Measurements from ENCODE around the gene TNFSF13.

The TNFSF13 gene

DNA sequence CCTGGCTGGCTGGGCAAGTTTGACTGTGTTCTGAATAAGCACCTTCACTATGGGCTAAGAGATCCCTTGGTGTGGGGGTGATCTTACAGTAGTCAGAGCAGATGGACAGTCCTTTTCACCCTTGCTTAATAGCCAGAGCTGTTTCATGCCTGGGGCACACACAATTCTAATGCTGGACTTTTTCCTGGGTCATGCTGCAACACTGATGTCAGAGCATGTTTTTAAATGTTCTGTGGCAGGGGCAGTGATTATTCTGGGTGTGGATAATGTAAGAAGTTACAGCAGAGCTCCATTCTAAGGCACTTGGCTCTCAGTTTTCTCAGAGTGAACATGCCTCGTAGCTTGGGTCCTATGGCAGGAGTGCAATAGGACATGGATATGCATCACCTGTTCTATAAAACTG, 16.9 kb downstream of the TNFSF13 start:
- DNase-seq: no peak

- no peak for DNase-seq
Observed at GRCh38 chr17:7575959-7576358, 17.4 kb downstream of the TNFSF13 start.

DNA sequence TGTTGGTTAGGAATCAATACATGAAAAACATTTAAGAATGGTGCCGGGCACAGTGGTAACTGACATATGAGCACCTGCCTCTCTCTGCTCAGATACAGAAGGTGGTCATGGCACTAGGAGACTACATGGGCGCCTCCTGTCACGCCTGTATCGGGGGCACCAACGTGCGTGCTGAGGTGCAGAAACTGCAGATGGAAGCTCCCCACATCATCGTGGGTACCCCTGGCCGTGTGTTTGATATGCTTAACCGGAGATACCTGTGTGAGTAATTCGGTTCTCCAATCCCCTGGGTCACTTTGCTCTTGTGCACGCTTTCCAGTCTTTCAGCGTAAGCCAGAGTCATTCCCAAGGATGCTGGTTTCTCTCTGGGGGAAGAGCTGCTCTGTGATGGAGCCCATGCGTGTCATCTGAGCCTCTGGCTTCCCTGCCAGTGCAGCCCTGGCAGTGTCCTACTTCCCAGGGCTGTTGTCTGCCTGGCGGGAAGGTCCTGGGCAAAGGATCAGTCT, 17.9 kb downstream of the TNFSF13 start:
- no peak for DNase-seq

GRCh38 chr17:7577327-7578199, 19.0 kb downstream of the TNFSF13 start:
- DNase-seq: no peak

GRCh38 chr17:7579001-7579833, 20.7 kb downstream of the TNFSF13 start, which contains the start of gene CD68:
TSS of gene CD68 (plus strand) at chr17:7579638. CDS start at chr17:7579678, 40 bp downstream.
- DNase-seq: no peak

DNA sequence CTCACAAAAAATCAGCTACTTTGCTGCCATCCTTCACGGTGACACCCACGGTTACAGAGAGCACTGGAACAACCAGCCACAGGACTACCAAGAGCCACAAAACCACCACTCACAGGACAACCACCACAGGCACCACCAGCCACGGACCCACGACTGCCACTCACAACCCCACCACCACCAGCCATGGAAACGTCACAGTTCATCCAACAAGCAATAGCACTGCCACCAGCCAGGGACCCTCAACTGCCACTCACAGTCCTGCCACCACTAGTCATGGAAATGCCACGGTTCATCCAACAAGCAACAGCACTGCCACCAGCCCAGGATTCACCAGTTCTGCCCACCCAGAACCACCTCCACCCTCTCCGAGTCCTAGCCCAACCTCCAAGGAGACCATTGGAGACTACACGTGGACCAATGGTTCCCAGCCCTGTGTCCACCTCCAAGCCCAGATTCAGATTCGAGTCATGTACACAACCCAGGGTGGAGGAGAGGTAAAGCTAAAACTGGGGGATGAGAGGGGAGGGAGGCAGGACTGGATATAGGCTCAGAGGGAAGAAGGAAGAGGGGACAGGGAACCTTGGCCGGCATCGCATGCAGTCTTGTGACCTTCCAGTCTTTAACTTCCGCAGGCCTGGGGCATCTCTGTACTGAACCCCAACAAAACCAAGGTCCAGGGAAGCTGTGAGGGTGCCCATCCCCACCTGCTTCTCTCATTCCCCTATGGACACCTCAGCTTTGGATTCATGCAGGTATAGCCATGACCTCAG, 21.5 kb downstream of the TNFSF13 start:
- DNase-seq: no peak

DNA sequence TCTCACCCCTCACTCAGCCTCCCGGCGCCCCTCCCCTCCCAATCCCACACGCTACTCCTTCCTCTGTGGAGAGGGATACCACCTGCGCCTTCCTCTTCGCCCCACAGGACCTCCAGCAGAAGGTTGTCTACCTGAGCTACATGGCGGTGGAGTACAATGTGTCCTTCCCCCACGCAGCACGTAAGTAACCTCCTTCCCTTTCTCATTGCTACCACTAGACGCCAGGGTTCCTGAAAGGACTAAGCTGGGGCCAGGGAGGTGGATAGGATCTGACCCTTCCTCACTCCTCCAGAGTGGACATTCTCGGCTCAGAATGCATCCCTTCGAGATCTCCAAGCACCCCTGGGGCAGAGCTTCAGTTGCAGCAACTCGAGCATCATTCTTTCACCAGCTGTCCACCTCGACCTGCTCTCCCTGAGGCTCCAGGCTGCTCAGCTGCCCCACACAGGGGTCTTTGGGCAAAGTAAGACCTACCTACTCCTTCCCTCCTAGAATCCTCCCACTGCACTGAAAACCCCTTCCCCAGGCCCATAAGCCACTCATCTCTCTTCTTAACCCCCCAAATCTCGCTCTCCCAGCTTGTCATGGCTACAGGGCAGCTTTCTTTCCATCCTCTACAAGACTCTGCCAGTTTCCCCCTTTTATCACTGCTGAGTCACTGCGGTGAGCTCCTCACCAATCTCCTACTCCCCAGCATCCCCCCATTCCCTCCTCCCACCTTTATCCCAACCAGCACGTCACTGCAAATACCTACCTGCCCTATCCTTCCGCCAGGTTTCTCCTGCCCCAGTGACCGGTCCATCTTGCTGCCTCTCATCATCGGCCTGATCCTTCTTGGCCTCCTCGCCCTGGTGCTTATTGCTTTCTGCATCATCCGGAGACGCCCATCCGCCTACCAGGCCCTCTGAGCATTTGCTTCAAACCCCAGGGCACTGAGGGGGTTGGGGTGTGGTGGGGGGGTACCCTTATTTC, 22.3 kb downstream of the TNFSF13 start:
- DNase-seq: no peak

DNA sequence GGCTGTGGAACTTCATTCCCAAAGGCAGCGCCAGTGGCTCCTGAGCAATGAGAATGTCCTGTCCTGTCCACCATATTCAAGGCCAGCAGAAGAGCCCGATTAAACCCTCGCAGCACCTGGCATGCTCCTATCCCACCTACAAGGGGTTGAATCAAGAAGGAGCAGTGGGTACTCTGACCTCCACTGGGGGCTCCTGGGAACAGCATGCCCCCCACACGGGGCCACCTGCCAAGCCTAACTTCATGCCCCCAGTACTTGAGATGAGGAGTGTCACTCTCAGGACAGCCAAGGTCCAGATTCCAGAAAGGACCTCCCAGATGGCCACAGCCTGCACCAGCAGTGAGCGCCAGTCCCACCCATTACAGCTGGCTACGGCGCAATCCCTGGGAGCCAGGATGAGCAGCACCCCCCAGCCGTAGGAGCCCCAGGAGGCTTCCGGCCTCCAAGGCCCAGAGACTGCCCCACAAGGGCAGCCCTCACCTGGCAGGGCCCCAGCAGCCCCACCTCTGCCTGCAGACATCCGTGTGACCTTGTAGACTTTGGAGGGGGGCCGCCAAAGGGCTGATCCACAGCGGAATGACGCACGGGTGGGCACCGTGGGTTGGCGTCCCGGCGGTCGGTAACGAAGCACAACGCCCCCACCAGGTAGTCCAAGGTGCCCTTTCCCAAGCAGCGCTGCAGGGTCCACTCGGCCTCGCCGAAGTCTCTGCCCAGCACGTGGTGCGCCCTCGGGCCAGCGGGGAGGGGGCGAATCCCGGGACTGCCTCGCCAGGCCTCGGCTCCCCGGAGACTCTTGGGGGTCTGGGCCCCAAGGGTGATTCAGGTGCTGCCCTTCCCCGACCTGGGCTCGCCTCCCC, 24.1 kb downstream of the TNFSF13 start:
- DNase-seq: no peak

DNA sequence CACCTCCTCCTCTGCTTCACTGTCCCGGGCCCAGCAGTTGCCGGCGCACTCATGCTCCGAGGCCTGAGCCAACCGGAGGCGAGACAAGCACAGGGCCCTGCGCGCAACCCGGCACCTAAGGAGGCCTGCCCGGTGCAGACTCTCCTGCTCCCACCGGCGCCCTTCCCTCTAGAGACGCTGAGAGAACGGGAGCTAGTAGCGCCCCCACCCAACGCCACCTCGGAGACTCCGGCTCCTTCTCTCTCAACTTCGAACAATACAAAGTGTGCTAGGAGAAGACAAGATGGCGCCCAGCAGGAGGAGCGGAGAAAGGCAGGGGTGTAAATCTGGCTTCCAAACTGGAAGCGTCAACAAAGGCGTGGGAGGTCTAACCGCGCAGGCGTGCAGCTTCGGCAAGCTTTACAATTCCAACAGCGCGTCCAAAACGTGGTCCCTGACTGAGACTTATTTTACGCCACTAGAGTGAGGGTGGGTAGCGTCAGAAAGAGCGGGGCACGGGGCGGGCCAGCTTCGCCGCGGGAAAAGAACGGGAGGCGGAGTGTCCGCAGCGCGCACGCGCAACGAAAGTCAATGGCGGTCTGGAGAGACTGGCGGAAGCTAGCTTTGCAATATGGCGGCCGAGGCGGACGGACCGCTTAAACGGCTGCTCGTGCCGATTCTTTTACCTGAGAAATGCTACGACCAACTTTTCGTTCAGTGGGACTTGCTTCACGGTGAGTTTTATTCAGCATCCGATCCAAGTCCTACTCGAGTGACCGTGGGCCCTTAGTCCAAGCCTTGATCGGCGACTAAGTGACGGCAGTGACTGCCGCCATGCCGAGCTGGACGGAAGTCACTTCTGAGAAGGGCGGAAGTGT, 24.9 kb downstream of the TNFSF13 start, which contains the start of gene MPDU1:
Gene MPDU1 (plus strand): TSS at position 600 of the 857 bp plus-strand sequence. CDS start 11 bp downstream, at position 611.
- DNase-seq: peak; percentile 77

DNA sequence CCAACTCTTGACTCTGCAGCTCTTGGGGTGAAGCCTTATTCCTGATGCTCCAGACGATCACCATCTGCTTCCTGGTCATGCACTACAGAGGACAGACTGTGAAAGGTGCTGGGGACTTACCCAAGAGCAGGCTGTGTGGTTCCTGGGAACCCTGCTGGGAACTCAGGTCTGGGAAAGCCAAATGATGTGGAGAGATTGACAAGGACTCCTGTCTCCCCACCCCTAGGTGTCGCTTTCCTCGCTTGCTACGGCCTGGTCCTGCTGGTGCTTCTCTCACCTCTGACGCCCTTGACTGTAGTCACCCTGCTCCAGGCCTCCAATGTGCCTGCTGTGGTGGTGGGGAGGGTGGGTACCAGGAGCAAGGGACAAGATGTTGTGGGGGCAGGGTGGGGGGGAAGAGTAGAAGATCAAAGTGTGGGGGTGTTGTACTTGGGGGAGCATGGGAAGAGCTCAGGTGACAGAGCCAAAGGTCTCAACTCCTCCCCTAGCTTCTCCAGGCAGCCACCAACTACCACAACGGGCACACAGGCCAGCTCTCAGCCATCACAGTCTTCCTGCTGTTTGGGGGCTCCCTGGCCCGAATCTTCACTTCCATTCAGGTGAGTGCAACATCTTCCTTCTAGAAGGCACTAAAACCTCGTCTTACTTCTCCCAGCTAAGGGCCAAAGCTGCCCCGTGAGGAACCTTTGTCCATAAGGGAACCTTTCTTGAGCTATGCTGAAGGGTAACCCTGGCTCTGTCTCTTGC, 28.3 kb downstream of the TNFSF13 start:
- DNase-seq: no peak

- no peak for DNase-seq
Observed at GRCh38 chr17:7587420-7588151, 29.0 kb downstream of the TNFSF13 start.

DNA sequence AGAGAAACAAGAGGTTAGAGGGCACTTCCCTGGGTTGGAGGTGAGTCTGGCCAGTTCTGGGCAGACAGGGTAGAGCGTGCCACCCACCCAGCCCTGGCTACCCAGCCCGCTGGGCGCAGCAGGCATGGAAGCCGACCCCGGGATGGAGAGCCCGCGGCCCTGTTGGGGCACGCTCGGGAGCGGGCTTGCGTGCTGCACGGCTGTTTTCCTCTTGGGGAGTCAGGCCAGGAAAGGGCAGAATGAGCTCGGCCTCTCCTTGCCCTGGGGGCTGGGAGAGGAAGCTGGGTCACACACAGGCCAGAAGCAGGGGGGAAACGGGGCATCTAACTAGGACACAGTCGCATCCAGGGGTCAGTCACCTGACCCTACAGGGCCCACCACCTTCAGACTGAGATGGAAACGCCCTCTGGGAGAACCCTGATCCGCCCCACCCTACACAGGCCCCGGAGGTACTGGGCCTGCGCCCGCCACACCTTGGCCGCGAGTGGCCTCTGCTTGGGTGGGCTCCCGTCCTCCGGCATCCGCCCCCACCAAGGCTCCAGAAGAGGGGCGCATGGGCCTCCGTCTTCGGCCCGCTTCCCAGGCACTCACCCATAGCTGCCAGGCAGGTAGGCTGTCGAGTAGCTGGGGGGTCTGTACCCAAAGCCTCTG, 30.1 kb downstream of the TNFSF13 start:
- no peak for DNase-seq

DNA sequence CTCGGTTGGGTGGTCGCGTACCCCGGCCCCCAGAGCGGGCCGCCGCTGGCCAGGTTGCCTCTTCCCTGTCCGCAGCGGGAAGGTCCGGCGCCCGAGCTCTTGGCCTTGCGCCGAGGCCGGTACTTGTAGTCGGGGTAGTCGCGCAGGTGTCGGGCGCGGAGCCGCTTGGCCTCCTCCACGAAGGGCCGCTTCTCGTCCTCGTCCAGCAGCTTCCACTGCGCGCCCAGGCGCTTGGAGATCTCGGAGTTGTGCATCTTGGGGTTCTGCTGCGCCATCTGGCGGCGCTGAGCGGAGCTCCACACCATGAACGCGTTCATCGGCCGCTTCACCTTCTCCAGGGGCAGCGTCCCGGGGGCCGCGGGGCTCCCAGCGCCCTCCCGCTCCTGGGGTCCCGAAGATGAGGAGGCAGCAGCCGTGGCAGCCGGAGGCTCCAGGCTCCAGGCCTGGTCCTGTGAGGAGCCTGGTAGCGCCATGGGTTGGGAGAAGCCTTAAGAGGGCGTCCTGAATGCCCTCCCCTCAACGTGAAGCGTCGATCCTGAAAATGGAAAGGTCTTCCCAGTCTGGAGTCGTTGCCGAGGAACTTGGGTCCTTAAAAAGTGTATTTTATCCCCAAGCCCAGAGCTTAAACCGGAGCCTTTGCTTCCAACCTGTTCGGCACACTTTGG, 30.8 kb downstream of the TNFSF13 start:
- DNase-seq: no peak

DNA sequence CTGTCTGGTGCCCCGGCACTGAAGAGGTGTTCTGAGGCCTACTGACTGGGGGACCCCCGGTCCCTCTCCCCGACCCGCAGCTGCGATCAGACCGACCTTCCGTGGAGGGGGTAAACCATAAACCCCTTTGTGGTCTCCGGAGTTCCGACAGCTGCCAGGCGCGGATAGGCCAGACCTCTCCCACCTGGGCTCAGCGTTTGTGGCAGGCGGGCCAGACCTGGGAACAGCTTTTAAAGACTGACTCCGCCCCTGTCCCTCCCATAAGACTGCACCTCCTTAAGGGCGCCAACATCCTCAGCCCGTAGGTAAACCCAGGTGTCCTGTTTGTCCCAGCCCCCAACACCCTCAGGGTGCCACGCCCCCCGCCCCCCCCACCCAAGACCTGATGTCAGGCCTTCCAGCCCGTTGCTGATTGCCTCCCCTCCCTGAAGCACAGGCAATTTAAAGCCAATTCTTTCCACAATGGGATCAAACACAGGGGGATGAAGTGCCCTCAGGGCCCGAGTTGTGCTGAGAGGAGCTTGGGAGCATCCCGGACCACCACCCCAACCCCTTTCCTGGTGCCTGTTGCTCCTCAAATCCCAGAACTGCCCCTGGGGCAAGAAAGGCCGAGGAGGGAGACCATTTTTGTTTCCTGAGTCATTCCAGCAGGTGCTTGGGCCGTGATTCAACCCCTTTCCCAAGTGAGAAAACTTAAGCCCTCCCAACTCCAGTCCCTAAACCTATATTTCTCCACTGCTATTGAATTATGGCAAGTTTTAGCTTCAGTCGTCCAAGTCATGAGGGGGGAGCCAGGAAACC, 31.5 kb downstream of the TNFSF13 start, which contains the start of gene SOX15:
Gene SOX15 (minus strand): TSS at position 204 of the 801 bp plus-strand sequence. CDS start 418 bp downstream, outside the sequence.
- DNase-seq: no peak

DNA sequence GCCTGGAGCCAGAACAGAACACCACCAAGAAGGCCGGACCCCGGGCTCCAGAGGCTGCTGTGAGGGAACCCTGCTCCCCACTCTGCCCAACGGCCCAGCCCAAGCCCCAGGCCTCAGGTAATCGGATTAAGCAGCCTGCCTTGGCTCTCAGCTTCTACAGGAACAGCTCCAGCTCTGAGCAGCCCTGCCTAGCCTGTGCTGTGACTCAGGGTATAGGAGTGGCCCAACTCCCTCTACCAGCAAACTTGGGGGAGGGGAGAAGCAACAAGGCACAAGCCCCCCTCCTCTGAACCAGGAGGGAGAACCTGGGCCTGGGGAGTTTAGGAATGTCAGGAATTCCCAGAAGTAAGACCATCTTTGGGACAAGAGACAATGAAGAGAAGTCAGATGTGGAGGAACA, 32.2 kb downstream of the TNFSF13 start:
- no peak for DNase-seq

- DNase-seq: no peak
Observed at GRCh38 chr17:7591596-7591995, 33.0 kb downstream of the TNFSF13 start.
